ENCODE data around the gene SMPDL3A.

GRCh38 chr6:122797537-122797936 is 8.5 kb downstream of the SMPDL3A start:
- TF ChIP-seq CTCF (IDR thresholded peaks at IDR 0.05) (no peak), POLR2A (IDR thresholded peaks at IDR 0.05; ENCODE audit: low read depth) (no peak), POLR2AphosphoS5 (IDR thresholded peaks at IDR 0.05) (no peak), EP300 (IDR thresholded peaks at IDR 0.05) (no peak)

Data from esophagus muscularis mucosa (tissue), 4 donors.